ENCODE results near the gene CALCOCO1. TPM values are rescaled to one million over a fixed set of nuclear protein-coding genes. Genes with fewer than 3 reads are reported as not detected.

CALCOCO1 gene
- total and polyA plus RNA-seq, 10 of the 15 experiments (the other 5 are each of a cell fraction or from before 2014, with no cell fraction given), result 2.8 to 55.9 (median 13.7) TPM

- in situ Hi-C loops (cut with MboI), result no loop called here
- 0 out of 2 replicates have a peak, but pooled peaks have one; percentile 1 for TF ChIP-seq NBN (IDR thresholded peaks at IDR 0.05)
- TF ChIP-seq REST (IDR thresholded peaks at IDR 0.05; ENCODE audit: low read depth, low read length), result no peak
- TF ChIP-seq SPI1 (IDR thresholded peaks at IDR 0.05; ENCODE audit: borderline replicate concordance, insufficient read depth, low read depth, low read length), result peak; percentile 80
- ChIA-PET SMC1A (ENCODE audit: uncharacterized antibody, unreplicated experiment) (interaction anchor here (1.4 to 4.1 kb wide), 11 partner anchors 8 to 229 kb away, joined by 3 to 156 read pairs (median 8); partner anchors contain the start of genes ATP5MC2 and CALCOCO1), CTCF (interaction anchor here (0.6 to 11.1 kb wide), 26 partner anchors 8 to 1115 kb away, joined by 3 to 443 read pairs (median 7); partner anchors contain the start of genes ATP5MC2 and CALCOCO1), RAD21 (ENCODE audit: unreplicated experiment) (interaction anchor here (0.6 to 3.7 kb wide), 9 partner anchors 13 to 227 kb away, joined by 3 to 129 read pairs (median 5); partner anchors contain the start of gene CALCOCO1), POLR2A (interaction anchor here (1.4 to 3.3 kb wide), 2 partner anchors 12 to 15 kb away, joined by 8 to 23 read pairs; no protein-coding TSS in a partner anchor)
- intact Hi-C loops (cut with micrococcal nuclease; ENCODE audit: unreplicated experiment), result loop anchor here (10.0 kb wide), 1 partner anchor 447 kb away; no protein-coding TSS in a partner anchor
- 3% methylated on average over 7 of the region's 7 CpGs for WGBS (ENCODE audit: insufficient coverage, insufficient replicate concordance, low lambda C conversion rate, missing lambda C conversion rate)
- no peak for ATAC-seq
- Histone ChIP-seq H3K9me3 (replicated peaks; ENCODE audit: control insufficient read depth, insufficient read depth, low read length) (no peaks in the 10 kb centered on the region), H3K4me3 (peak overlapping the region; percentile 29), H3K4me1 (ENCODE audit: control insufficient read depth, insufficient read depth, low read length) (peaks cover 42% of the 10 kb centered on the region), H3K4me2 (ENCODE audit: control insufficient read depth, insufficient read depth) (no peak overlapping the region), H3K27me3 (replicated peaks in 1 of 2; ENCODE audit: control insufficient read depth in 2 of 2, insufficient read depth in 2 of 2, low read length in 1 of 2) (peaks cover 0 to 5% of the 10 kb centered on the region in 2 experiments; a peak in 1 of 4 replicates), H3K27ac (ENCODE audit: control insufficient read depth, insufficient read depth) (no peak overlapping the region), H3K9ac (ENCODE audit: control insufficient read depth, insufficient read depth, low read length) (no peak overlapping the region), H3K36me3 (ENCODE audit: control insufficient read depth in 2 of 2, insufficient read depth in 2 of 2, low read length in 1 of 2) (no peaks in the 10 kb centered on the region), H4K20me1 (ENCODE audit: control insufficient read depth, insufficient read depth) (no peaks in the 10 kb centered on the region), H2AFZ (ENCODE audit: control insufficient read depth, low read depth, low read length) (no peak overlapping the region), H3K79me2 (ENCODE audit: control insufficient read depth, insufficient read depth, low read length) (no peaks in the 10 kb centered on the region)
- BruUV-seq (replicated peaks), result no TSS peak
- FAIRE-seq, result no peak
- DNase-seq (ENCODE audit: low read depth, low spot score), result no peak
These were observed 31.0 kb upstream of the CALCOCO1 start for GRCh38 chr12:53758081-53758729.

Data from GM12878 (cell line).